Measurements from ENCODE around the gene MVD.

DNA sequence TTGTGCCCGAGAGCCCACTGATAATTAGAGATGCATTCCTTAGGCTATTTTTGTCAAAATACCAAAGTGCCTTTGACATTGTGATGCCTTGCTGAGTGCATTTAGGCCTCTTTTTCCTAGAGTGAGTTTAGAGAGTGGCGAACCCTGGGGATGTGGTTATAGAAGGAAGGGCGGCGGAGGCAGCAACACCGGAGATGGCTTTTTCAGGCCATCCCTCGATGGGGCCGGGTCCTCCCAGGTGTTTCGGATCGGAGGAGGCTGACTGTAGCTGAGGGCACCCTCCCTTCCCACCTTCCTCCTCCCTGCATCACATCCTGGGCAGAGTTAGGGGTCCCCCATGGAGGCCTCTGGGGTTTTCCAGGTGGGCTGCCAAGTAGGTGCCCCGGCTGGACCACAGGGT is 30.0 kb upstream of the MVD start:
- TF ChIP-seq, protein P1, sequence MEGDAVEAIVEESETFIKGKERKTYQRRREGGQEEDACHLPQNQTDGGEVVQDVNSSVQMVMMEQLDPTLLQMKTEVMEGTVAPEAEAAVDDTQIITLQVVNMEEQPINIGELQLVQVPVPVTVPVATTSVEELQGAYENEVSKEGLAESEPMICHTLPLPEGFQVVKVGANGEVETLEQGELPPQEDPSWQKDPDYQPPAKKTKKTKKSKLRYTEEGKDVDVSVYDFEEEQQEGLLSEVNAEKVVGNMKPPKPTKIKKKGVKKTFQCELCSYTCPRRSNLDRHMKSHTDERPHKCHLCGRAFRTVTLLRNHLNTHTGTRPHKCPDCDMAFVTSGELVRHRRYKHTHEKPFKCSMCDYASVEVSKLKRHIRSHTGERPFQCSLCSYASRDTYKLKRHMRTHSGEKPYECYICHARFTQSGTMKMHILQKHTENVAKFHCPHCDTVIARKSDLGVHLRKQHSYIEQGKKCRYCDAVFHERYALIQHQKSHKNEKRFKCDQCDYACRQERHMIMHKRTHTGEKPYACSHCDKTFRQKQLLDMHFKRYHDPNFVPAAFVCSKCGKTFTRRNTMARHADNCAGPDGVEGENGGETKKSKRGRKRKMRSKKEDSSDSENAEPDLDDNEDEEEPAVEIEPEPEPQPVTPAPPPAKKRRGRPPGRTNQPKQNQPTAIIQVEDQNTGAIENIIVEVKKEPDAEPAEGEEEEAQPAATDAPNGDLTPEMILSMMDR (IDR thresholded peaks at IDR 0.05; ENCODE audit: insufficient read depth, low read length, poor library complexity, severe bottlenecking), result no peak
- TF ChIP-seq EZH2phosphoT487 (conservative IDR thresholded peaks at IDR 0.05; ENCODE audit: low read length), result no peak

Data from SU-DHL-6 (cell line).